Subcutaneous adipose tissue (tissue), 4 donors: ENCODE results near the gene TRNP1. TPM values are rescaled to one million over a fixed set of nuclear protein-coding genes. Genes with fewer than 3 reads are reported as not detected.

Source experiments
- CTCF ChIP-seq: fragments of 450-650 bp; IDR thresholded peaks from one replicate; pipeline ENCODE4 v1.5.1; 2016; ENCODE audit warnings: low read depth, mild to moderate bottlenecking, control low read depth, antibody characterized with exemption, moderate library complexity
- total RNA-seq, 4 donors: library from RNA; depleted of rRNA; stranded (reverse); fragments of >200 nt; gene quantifications; one replicate each; pipeline ENCODE4 v1.1.0, GENCODE V29; 2016

The TRNP1 gene
- total RNA-seq, 4 donors from 2014 or later, result 0.34 to 3.8 (median 1.7) TPM

- no peak for TF ChIP-seq CTCF
Observed at GRCh38 chr1:27033043-27033746, 39.7 kb downstream of the TRNP1 start.

GRCh38 chr1:27035344-27035743, 41.9 kb downstream of the TRNP1 start:
- no peak for TF ChIP-seq CTCF

GRCh38 chr1:27036718-27037117, 43.2 kb downstream of the TRNP1 start:
- TF ChIP-seq CTCF, result no peak

- no peak for TF ChIP-seq CTCF
Observed at GRCh38 chr1:27037518-27037917, 44.0 kb downstream of the TRNP1 start.

- no peak for TF ChIP-seq CTCF
Observed at GRCh38 chr1:27038020-27038419, 44.5 kb downstream of the TRNP1 start.

- no peak for TF ChIP-seq CTCF
Observed at GRCh38 chr1:27042670-27043069, 49.2 kb downstream of the TRNP1 start.

- no peak for TF ChIP-seq CTCF
Observed at GRCh38 chr1:27044613-27045151, 51.2 kb downstream of the TRNP1 start.
